ENCODE data around the gene IL1RAPL1. TPM values are rescaled to one million over a fixed set of nuclear protein-coding genes. Genes with fewer than 3 reads are reported as not detected.
A peak's percentile ranks its signal among the peaks of the same experiment; 100 is the strongest.

The IL1RAPL1 gene
- total RNA-seq, 2 donors from 2014 or later = 1.2 to 3.0 TPM

DNA sequence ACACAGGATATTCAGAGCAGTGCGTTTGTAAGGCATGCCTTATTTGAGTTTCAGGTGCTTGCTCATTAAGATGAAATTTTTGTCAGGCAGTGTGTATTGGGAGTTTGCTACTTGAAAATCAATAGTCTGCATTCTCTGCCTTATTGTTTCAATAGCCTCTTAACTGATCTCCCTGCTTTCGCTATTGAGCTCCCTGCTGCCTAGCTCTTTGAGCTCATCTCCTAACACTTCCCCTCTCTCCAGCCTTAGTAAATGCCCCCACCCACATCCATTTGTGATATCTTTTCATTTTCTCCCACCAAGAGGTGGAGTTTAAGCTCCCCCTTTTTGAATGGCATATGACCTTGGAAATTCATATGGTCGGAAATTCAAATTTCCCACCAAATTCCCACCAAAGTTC is 256.6 kb downstream of the IL1RAPL1 start:
- H3K27me3 ChIP-seq = no peaks in the 10 kb centered on the region
- no peaks in the 10 kb centered on the region for H3K4me1 ChIP-seq
- H3K27ac ChIP-seq = no peak overlapping the region
- no peak overlapping the region for H3K4me3 ChIP-seq
- no peaks in the 10 kb centered on the region for H3K9me3 ChIP-seq
- no peak for DNase-seq (ENCODE audit: low spot score)
- H3K36me3 ChIP-seq = no peaks in the 10 kb centered on the region
- TF ChIP-seq, protein P1, sequence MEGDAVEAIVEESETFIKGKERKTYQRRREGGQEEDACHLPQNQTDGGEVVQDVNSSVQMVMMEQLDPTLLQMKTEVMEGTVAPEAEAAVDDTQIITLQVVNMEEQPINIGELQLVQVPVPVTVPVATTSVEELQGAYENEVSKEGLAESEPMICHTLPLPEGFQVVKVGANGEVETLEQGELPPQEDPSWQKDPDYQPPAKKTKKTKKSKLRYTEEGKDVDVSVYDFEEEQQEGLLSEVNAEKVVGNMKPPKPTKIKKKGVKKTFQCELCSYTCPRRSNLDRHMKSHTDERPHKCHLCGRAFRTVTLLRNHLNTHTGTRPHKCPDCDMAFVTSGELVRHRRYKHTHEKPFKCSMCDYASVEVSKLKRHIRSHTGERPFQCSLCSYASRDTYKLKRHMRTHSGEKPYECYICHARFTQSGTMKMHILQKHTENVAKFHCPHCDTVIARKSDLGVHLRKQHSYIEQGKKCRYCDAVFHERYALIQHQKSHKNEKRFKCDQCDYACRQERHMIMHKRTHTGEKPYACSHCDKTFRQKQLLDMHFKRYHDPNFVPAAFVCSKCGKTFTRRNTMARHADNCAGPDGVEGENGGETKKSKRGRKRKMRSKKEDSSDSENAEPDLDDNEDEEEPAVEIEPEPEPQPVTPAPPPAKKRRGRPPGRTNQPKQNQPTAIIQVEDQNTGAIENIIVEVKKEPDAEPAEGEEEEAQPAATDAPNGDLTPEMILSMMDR (IDR thresholded peaks at IDR 0.05) = no peak

DNA sequence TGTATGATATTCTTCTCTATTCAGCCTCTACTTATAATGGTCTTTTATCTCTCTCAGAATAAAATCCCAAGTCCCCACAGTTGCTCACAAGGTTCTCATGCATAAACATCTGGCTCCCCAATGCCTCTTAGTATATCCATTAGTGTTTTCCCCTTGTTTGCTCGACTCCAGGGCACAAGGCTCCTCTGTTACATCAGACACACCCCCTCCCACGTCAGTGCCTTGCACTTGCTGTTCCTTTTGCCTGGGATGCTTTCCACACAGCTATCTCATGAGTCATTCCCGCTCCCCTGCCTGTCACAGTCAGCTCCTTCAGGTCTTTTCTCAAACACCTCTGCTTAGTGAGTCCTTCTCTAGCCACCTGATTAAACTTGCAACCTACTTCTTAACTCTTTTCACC is 260.2 kb downstream of the IL1RAPL1 start:
- Histone ChIP-seq H3K4me3 (no peak overlapping the region), H3K27me3 (no peaks in the 10 kb centered on the region), H3K9me3 (no peaks in the 10 kb centered on the region), H3K27ac (peak overlapping the region in 1 of 2 donors; percentile 26), H3K36me3 (no peaks in the 10 kb centered on the region), H3K4me1 (no peaks in the 10 kb centered on the region)
- no peak for DNase-seq (ENCODE audit: low spot score)
- TF ChIP-seq, protein P1 (IDR thresholded peaks at IDR 0.05) = no peak

DNA sequence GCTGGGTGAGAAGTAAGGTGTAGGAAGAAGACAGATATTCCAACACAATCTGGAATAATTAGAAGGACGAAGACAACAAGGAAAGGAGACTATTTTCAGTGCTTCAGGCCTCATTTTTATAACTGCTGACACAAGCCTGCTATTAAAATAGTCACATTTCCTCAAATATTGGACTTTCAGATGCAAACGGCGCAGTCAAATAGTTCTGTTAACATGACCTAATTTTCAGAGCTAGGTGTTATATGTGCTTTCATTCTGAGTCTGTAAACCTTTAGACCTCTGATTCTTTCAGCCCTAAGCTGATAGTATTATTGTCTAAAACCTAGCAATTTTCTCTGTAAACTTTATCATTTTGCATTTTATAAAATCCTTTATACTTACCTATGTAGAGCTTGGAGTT is 261.5 kb downstream of the IL1RAPL1 start:
- Histone ChIP-seq H3K4me1 (no peaks in the 10 kb centered on the region), H3K36me3 (no peaks in the 10 kb centered on the region), H3K27ac (peak overlapping the region in 1 of 2 donors; percentile 30)

DNA sequence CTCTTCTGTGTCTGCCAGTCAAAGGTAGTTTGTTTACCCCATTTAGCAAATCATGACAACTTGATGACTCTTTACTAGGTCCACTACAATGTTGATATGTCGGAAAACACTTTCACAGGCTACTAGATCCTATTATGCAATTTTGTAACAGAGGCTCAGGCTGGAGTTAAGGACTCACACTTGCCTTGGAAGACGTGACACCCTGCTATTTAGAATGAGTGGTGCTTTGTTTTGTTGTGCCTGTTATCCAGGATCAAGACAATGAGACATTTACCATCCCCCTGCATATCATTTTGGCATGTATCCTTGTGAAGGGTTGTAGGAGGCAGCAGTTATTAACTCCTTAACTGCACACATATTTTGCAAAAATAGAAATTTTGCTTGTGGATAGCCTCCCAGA is 263.7 kb downstream of the IL1RAPL1 start:
- Histone ChIP-seq H3K9me3 (no peaks in the 10 kb centered on the region), H3K4me3 (no peak overlapping the region), H3K27me3 (no peaks in the 10 kb centered on the region), H3K36me3 (no peaks in the 10 kb centered on the region), H3K4me1 (no peaks in the 10 kb centered on the region), H3K27ac (peak overlapping the region; percentile 5 to 57)
- TF ChIP-seq, protein P1 (IDR thresholded peaks at IDR 0.05) = no peak
- DNase-seq (ENCODE audit: low spot score) = no peak

More for the DNA sequence above, 261.5 kb downstream of the IL1RAPL1 start:
- H3K4me3 ChIP-seq = no peak overlapping the region
- no peaks in the 10 kb centered on the region for H3K27me3 ChIP-seq
- TF ChIP-seq, protein P1 (IDR thresholded peaks at IDR 0.05) = no peak
- no peaks in the 10 kb centered on the region for H3K9me3 ChIP-seq
- DNase-seq (ENCODE audit: low spot score) = no peak

- no peaks in the 10 kb centered on the region for H3K36me3 ChIP-seq
- H3K27me3 ChIP-seq = no peaks in the 10 kb centered on the region
- H3K4me1 ChIP-seq = no peaks in the 10 kb centered on the region
- H3K4me3 ChIP-seq = no peak overlapping the region
- TF ChIP-seq, protein P1 (IDR thresholded peaks at IDR 0.05) = no peak
- no peak for DNase-seq (ENCODE audit: low spot score)
- H3K27ac ChIP-seq = peak overlapping the region in 1 of 2 donors; percentile 57
- H3K9me3 ChIP-seq = no peaks in the 10 kb centered on the region
Observed at GRCh38 chrX:28851871-28852270, 264.6 kb downstream of the IL1RAPL1 start.

GRCh38 chrX:28854637-28855036 is 267.4 kb downstream of the IL1RAPL1 start:
- TF ChIP-seq, protein P1 (IDR thresholded peaks at IDR 0.05) = no peak

More at GRCh38 chrX:28854637-28855036, 267.4 kb downstream of the IL1RAPL1 start:
- Histone ChIP-seq H3K27ac (peak overlapping the region in 1 of 2 donors; percentile 48), H3K36me3 (no peaks in the 10 kb centered on the region), H3K4me1 (no peaks in the 10 kb centered on the region), H3K4me3 (no peak overlapping the region), H3K9me3 (no peaks in the 10 kb centered on the region), H3K27me3 (no peaks in the 10 kb centered on the region)
- DNase-seq (ENCODE audit: low spot score) = no peak
